Superior temporal gyrus (tissue), 1 donor: ENCODE measurements around the gene SULT2A1.
"Not testable (repeated sequence)": the region's sequence is repeated elsewhere in the genome, so short reads cannot be mapped to it uniquely, and the experiment has no call there.

ENCODE experiments used
- DNase-seq: peaks from one replicate; pipeline ENCODE4 v3.0.0-alpha.2; 2016; ENCODE audit errors: extremely low spot score

Gene SULT2A1

DNA sequence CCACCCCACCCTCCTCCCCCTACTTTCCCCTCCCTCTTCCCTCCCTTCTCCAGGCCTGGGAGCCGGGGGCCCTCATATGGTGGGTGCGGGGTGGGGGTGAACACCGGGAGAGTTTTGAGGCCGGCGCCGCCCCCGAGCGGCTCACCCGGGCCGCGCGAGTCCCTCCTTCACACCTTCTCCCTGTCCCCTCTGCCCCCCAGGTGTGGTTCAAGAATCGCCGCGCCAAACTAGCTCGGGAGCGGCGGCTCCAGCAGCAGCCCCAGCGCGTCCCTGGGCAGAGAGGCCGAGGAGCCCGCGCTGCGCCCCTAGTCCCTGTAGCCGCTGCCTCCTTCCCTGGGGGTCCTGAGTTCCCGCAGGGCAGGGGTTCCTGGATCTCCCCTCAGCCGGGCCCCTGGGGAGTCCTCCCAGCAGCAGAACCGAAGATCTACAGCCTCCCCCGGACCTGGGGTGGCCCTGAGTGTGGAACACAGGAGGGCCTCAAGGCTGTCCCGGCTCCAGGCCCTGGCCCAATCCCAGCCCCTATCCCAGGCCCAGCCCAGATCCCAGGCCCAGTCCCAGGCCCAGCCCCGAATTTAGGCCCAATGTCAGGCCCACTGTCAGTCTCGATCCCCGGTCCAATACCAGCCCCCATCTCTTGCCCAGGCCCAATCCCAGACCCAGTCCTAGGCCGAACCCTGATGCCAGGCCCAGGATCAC lies 25.4 kb downstream of the SULT2A1 start:
- DNase-seq: no peak

- not testable (repeated sequence) for DNase-seq
Observed at GRCh38 chr19:47859838-47860237, 26.3 kb downstream of the SULT2A1 start.

DNA sequence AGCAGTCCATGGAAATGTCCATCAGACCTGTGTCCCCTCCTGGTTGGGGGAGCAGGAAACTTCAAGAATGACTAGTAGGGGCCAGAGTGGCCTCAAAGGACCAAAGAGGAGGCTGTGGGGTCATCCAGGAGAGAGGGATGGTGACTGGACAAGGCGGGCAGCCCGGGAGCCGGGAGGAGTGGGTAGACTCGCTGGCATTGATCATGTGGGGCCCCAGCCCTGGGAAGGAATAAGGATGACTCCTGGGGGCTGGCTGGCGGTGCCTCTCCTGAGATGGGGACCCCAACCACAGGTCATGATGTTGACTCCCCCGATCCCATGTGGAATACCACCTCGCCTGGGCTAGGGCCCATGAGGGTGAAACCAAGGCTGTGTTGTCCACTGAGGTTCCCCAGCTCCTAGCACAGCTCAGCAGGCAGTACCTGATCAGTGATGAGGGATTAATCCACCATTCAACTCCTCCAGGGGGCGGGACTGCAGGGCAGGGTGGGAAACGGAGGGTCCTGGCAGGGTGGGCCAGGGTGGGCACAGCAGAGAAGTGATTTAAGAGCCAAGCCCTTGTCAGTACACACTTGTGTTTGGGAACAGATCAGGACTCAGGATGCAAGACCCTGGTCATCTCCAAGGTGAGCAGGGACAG lies 27.3 kb downstream of the SULT2A1 start, which contains the start of gene TPRX2:
Gene TPRX2, plus strand, starts transcription at position 590 of the 640 bp plus-strand sequence. Its CDS starts 12 bp downstream, at position 602.
- not testable (repeated sequence) for DNase-seq

DNA sequence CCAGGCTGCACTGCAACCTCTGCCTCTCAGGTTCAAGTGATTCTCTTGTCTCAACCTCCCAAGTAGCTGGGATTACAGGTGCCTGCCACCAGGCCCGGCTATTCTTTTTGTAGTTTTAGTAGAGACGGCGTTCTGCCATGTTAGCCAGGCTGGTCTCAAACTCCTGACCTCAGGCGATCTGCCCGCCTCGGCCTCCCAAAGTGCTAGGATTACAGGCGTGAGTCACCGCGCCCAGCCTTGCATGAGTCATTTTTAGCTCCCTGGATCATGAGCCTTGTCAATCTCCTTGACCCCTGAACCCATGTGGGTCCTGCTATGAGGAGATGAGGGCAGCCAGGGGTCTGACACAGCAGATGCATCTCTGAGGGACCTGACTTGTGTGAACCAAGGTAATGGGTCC lies 27.9 kb downstream of the SULT2A1 start:
- DNase-seq: not testable (repeated sequence)

DNA sequence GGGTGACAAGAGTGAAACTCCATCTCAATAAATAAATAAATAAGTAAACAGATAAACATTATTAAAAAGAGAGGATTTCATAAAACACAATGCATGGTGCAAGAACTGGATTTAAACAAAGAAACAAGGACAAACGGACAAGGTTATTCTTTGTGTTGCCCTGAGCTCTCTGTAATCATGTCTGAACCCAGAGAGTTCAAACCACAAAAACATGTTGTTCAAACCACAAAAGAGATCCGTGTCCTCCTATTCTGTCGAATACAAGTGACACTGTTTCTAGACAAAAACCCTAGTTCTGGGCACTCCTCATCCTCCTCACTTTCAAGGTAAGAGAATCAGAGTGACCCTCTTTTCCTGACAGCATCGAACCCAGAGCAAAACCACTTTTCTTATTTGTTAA lies 31.7 kb downstream of the SULT2A1 start:
- DNase-seq: no peak

GRCh38 chr19:47853003-47853402 lies 33.1 kb downstream of the SULT2A1 start:
- DNase-seq: no peak

DNA sequence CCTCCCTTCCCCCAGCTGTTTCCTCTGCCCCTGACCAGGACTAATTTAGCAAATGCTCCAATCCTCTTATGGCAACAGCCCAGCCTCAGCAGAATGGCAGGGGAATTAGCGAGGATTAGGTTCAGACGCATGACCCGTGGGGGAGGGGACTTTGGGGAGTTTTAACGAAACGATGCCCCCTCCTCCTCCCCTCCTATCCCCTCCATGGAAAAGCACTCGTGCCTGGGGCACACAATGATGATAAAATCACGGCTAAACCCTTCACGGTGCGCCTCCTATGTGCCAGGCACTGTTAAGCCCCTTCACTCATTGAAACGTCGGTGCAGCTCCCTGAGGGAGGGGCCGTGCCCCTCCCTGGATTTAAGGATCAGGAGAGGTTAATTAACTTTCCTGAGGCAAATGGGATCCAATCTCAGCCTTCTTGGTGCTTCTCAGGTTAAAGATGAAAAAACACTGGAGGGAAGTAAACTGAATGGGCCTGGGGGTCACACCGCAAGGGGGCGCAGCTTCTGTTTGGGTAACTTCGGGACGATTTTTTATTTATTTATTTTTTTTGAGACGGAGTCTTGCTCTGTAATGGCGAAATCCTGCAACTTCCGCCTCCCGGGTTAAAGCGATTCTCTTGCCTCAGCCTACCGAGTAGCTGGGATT lies 37.2 kb downstream of the SULT2A1 start:
- no peak for DNase-seq

- no peak for DNase-seq
Observed at GRCh38 chr19:47848425-47848822, 37.7 kb downstream of the SULT2A1 start.

DNA sequence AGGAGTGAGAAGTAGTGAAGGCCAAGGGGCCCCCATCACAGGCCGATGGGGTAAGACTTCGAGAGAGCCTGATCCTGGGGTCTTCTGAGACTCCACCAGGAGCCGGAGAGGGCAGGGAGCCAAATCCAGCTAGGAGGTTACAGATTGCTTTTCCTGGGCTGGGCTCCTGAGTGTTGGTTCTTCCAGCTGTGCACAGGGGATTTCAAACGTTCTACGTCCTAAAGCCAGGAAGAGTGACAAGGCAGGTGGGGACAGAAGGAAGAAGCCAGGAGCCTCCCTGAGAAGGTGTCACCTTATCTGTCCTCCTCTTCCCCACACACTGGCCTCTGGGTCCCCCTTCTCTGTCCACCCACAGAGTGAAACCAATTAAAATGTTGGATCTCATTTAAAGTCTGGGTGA lies 43.2 kb downstream of the SULT2A1 start:
- DNase-seq: no peak

DNA sequence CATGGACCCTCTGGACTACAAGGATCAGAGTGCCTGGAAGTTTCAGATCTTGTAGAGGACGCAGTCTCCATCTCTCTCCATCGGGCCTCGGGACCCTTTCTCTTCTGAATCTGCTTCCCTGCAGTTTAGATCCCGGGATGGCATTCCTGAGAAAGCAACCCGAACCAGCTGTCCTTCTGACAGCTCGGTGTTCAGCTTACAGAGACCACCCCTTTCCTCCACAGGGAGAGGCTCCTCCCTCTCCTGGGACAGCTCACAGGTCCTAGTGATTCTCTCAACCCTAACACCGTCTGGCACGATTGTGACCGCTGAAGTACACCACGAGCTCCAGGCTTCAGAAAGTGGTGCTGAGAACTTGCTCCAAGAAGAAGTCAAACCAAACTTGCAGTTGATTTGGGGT lies 46.2 kb downstream of the SULT2A1 start:
- no peak for DNase-seq

DNA sequence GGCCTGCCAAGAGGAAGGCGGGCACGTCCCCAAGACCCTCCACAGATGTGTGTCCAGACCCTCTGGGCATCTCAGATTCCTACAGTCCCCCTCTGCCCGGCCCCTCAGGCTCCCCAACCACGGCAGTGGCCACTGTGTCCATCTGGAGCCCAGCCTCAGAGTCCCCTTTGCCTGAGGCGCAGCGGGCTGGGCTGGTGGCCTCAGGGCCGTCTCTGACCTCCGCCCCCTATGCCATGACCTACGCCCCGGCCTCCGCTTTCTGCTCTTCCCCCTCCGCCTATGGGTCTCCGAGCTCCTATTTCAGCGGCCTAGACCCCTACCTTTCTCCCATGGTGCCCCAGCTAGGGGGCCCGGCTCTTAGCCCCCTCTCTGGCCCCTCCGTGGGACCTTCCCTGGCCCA lies 46.7 kb downstream of the SULT2A1 start:
- no peak for DNase-seq

GRCh38 chr19:47836038-47836437 lies 50.1 kb downstream of the SULT2A1 start:
- no peak for DNase-seq

DNA sequence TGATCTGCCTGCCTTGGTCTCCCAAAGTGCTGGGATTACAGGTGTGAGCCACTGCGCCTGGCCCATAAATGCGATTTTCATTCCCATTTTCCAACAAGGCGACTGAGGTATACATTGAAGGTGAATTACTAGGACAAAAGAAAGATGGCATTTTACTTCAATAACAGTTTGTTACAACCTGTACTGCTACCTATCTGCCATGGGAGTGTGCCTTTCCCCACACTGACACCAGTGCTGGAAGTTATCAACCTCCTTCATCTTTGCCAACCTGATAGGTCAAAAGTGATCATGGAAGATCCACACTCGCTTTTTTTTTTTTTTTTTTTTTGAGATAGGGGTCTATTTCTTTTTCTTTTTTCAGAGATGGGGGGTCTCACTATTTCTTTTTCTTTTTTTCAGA lies 53.4 kb downstream of the SULT2A1 start:
- DNase-seq: no peak

GRCh38 chr19:47826800-47827199 lies 59.3 kb downstream of the SULT2A1 start:
- DNase-seq: no peak

DNA sequence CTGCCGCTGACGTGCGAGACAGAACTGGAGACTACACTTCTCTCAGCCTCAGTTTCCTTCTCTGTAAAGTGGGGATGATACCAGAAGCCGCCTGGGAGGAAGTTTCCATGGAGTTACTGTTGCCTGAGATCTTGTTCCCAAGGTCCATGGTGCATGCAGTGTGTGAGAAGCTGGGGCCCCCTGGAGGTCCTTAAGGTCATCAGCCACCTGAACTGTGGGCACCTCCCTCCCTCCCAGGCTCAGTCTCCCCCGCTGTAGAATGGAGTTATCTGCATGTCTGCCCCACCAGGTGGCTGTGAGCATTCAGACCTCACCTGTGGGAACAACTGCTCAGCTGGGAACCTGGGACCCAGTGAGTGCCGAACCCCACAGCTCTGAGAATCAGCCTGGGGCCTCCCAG lies 61.7 kb downstream of the SULT2A1 start:
- DNase-seq: no peak

DNA sequence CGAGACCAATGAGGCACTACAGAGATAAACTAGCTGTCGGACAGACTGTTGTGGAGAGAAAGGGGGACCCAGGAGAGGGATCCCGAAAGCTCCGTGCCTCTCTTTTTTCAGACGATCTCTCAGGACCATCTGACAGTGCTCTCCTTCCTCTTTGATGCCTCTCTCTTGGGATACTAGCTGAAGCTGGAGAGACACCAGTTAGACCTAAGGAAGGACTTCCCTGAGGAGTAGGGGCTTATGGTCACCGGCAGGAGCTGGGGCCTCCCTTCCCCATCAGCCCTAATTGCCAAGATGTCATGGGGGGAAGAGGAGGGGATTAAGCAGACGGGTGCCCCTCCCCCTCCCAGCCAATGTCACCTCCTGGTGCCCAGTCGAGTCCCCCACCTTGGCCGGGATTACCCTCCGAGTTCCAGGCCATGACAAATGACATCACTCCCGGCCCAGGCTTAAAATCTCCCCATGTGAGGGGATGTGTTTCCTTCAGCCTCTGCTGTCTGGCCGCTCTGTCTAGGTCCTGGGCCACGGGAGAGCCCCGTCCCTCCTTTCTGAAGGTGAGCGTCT lies 64.6 kb downstream of the SULT2A1 start, which contains the start of gene CRX:
Gene CRX, plus strand, starts transcription at position 478 of the 561 bp plus-strand sequence. CDS start 12,507 bp downstream, outside the sequence.
- DNase-seq: no peak
